Non-pigmented ciliary epithelial cell (primary cell): ENCODE measurements around the gene TSHZ1.
"Not testable (repeated sequence)": the region's sequence is repeated elsewhere in the genome, so short reads cannot be mapped to it uniquely, and the experiment has no call there.

ENCODE experiments used
- DNase-seq: peaks from one replicate; pipeline ENCODE4 v3.0.0-alpha.2; 2010; ENCODE audit warnings: low read depth

Gene TSHZ1

GRCh38 chr18:75183973-75184493, 26.6 kb upstream of the TSHZ1 start:
- no peak for DNase-seq

- no peak for DNase-seq
Observed at GRCh38 chr18:75185460-75185859, 25.1 kb upstream of the TSHZ1 start.

GRCh38 chr18:75187702-75188101, 22.9 kb upstream of the TSHZ1 start:
- not testable (repeated sequence) for DNase-seq

GRCh38 chr18:75189696-75190095, 20.9 kb upstream of the TSHZ1 start:
- no peak for DNase-seq

GRCh38 chr18:75192899-75193298, 17.7 kb upstream of the TSHZ1 start:
- DNase-seq: no peak

GRCh38 chr18:75198036-75198435, 12.6 kb upstream of the TSHZ1 start:
- DNase-seq: no peak

GRCh38 chr18:75199327-75199726, 11.3 kb upstream of the TSHZ1 start:
- DNase-seq: no peak

GRCh38 chr18:75200071-75200470, 10.5 kb upstream of the TSHZ1 start:
- DNase-seq: no peak

GRCh38 chr18:75200605-75201280, 9.9 kb upstream of the TSHZ1 start:
- no peak for DNase-seq

- DNase-seq: no peak
Observed at GRCh38 chr18:75201282-75202270, 9.0 kb upstream of the TSHZ1 start.

- no peak for DNase-seq
Observed at GRCh38 chr18:75202696-75203365, 7.8 kb upstream of the TSHZ1 start.

- no peak for DNase-seq
Observed at GRCh38 chr18:75203416-75204268, 7.0 kb upstream of the TSHZ1 start.

- no peak for DNase-seq
Observed at GRCh38 chr18:75204269-75204731, 6.3 kb upstream of the TSHZ1 start.

- DNase-seq: no peak
Observed at GRCh38 chr18:75204732-75205513, 5.7 kb upstream of the TSHZ1 start.

GRCh38 chr18:75205514-75206132, 5.0 kb upstream of the TSHZ1 start:
- no peak for DNase-seq

GRCh38 chr18:75206452-75207309, 3.9 kb upstream of the TSHZ1 start:
- no peak for DNase-seq

GRCh38 chr18:75207310-75208154, 3.1 kb upstream of the TSHZ1 start:
- DNase-seq: no peak
